D721Med (cell line): Measurements from ENCODE around the gene SLC34A3.

Source experiments
- DNase-seq: peaks from one replicate; pipeline ENCODE4 v3.0.0; 2011; ENCODE audit warnings: low spot score; ENCODE audit not compliant: insufficient read length
- FAIRE-seq: peaks from 2 replicates; lab custom pipeline; 2011; peaks lifted over from hg19 to GRCh38; lab: Jason Lieb, UNC
- TF ChIP-seq, protein P1 (sequence below): IDR thresholded peaks from 2 replicates; pipeline ENCODE4 v1.5.1; 2012; ENCODE audit warnings: mild to moderate bottlenecking, control low read depth; ENCODE audit not compliant: insufficient read depth; ENCODE audit errors: missing control alignments

The SLC34A3 gene

DNA sequence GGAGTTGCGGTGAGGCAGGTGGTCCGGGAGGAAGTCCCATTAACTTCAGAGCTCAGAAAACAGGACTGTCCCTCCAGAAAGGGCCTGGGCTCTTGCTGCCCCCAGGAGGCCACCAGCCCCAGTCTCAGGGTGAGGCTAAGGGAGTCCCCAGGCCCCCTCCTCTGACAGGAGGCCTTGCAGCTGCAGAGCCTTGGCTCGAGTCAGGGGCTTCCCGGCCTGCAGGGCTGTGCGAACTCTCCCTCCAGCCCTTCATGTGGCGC is 17.1 kb downstream of the SLC34A3 start:
- FAIRE-seq (no peak), DNase-seq (no peak)
- TF ChIP-seq, protein P1, sequence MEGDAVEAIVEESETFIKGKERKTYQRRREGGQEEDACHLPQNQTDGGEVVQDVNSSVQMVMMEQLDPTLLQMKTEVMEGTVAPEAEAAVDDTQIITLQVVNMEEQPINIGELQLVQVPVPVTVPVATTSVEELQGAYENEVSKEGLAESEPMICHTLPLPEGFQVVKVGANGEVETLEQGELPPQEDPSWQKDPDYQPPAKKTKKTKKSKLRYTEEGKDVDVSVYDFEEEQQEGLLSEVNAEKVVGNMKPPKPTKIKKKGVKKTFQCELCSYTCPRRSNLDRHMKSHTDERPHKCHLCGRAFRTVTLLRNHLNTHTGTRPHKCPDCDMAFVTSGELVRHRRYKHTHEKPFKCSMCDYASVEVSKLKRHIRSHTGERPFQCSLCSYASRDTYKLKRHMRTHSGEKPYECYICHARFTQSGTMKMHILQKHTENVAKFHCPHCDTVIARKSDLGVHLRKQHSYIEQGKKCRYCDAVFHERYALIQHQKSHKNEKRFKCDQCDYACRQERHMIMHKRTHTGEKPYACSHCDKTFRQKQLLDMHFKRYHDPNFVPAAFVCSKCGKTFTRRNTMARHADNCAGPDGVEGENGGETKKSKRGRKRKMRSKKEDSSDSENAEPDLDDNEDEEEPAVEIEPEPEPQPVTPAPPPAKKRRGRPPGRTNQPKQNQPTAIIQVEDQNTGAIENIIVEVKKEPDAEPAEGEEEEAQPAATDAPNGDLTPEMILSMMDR, result no peak

DNA sequence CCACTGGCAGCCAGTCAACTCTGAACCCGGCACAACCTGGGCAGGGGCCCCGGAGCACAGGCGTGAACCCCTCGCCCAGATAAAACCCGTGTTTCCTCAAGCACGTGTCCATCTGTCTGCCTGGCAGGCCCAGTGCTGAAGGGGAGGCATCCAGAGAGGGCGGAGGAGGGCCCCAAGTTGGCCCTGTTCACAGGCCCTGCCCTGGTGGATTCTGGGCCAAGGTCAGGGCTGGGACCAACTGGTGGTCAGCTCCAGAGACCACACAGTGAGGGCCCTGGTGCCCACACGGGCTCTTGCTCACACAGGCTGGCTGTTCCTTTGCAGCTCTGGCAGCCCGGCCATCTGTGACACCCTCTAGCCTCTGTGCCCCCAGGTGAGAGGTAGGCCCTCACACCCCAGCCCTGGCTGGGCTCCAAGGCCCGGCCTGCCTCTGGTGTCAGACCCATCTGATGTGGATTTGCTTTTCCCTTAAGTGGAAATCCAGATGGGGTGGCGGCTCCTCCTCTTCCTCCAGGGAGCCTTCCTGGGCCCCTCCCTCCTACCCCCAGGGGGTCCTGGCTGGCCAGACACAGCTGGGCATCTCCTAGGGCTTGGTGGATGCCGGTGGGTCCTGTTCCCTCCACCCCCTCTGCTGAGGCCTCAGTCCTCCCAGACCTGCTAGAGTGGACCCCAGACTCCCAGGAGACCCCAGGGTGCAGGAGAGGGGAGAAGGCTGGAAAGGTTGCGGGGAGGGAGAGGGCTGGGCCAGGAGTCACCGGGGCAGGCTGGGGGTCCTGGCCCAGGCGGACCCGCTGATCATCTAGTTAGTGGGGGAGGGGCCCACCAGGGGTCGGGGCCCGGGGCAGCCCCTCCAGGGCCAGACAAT is 19.9 kb downstream of the SLC34A3 start:
- FAIRE-seq, result no peak
- no peak for DNase-seq
- TF ChIP-seq, protein P1, result no peak

DNA sequence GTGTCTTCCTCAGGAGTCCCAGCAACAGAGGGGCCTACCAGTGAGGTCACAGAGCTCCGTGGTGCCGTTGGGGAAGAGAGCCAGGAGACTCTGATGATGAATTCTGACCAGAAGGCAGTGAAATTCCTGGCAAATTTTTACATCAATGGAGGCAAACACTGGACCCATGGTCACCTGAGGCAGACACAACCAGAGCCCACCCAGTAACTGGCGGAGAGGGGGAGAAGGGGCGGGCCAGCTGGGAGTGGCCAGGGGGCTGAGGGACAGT is 20.4 kb downstream of the SLC34A3 start, which contains the start of gene STPG3:
TSS of gene STPG3 (plus strand) at position 93 of the 268 bp plus-strand sequence. CDS start at position 94, 1 bp downstream.
- no peak for FAIRE-seq
- DNase-seq, result no peak
- TF ChIP-seq, protein P1, result no peak

DNA sequence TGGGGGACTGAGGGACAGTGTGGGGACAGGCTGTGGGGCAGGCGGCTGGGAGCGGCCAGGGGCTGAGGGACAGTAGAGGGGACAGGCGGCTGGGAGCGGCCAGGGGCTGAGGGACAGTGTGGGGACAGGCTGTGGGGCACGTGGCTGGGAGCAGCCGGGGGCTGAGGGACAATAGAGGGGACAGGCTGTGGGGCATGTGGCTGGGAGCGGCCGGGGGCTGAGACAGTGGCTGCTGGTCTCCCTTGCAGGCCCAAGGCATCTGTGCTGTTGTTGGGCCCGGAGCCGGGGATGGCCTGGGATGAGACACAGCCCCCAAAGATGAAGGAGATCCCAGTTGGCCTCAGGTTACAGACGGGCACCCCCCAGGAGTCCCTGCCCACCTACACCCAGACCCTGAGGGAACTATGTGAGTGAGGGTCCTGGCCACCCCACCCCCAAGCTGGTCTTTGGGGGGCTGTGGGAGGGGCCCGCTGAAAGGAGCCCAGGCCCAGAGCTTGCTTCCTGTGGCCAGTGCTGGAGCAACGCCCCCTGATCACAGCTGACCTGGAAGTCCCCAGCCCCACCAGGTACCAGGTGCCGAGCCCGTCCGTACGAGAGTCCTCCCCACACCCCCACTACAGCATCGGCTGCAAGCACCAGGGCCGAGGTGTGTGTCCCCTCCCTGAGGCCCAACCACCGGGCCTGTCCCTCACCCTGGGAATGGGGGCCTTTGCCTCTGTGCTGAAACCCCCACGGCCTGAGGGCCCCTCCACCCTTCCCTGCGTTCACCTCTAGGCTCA is 21.0 kb downstream of the SLC34A3 start:
- DNase-seq, result no peak
- FAIRE-seq, result no peak
- TF ChIP-seq, protein P1, result no peak

DNA sequence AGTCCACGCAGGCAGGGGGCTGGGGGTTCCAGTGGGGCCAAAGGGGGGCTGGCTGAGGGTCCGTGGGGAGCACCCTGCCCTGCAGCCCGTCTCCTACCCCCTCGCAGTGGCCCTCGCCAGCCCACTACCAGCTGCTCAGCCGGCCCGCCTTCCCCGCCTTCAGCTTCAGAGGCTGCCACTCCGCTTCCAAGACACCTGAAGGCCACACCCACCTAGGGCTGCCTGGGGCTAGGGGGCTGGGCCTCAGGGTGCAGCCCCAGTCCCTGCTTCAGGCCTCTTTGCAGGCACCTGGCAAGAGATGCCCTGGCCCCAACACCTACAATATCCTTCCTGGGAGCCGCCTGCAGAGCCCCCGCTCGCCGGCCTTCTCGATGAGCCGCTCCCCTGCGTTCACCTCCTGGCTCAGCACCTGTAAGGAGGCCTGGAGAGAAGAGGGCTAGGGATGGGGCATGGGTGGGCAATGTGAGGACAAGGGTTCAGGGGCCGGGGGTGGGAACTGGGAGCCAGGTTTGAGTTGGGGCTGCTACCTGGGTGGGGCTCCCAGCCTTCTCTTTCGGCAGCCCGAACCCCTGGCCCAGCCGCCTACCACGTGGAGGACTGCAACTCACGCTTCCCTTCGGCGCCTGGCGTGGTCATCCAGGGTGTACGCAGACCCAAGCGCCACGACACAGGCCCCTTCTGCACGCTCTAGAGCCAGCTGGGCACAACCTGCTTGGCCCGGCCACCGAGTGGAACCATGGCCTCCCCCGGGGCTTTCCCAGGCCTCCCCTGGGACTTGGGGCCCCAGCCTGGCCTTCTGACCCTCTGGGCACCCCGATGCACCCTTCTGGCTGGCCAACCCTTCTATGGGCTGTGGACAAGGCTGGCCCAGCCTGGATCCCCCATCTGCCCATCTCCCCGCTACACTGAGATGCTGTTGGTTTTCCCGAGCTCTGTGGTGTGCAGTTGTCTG is 22.1 kb downstream of the SLC34A3 start:
- TF ChIP-seq, protein P1, result no peak
- FAIRE-seq (no peak), DNase-seq (no peak)

DNA sequence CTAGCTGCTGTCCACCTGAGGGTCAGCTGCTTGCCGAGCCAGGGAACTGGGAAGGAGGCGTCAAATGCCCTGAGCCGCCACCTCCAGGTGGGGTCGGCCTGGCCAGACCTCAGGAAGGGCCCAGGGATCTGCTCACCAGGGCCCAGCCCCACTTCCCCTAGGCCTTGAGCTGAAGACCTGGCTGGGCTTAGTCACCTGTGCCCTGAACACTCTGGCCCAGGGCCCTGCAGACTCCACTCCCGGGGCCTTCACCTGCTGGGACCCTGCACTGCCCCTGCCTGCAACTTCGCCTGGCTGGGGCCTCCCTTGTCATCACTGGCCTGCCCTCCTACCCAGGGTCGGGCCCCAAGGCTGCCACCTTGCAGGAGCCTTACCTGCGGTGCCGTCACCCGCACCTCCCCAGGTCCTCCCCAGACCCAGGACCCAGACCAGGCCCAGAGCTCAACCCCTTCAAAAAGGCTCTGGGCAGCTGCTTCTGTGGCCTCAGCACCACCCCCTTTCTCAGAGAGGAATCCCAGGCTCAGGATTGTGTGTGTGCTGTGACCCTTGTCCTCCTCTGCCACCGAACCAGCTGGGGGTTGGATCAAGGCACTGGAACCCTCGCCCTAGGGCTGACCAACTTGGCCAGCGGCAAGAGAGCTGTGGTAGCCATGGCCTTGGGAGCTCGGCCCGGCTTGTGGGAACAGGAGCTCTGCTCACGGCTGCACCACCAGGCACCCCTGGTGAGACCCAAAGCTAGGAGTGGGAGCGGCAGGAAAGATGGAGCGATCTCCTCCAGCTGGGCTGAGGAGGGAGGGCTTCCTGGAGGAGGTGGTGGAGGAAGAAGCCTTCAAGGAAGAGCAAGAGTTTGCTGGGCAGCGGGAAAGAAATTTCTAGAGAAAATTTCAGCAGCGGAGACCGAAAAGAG is 23.3 kb downstream of the SLC34A3 start:
- DNase-seq, result no peak
- FAIRE-seq, result no peak
- TF ChIP-seq, protein P1, result no peak
